Keratinocyte (primary cell): ENCODE results near the gene EME1. TPM values are rescaled to one million over a fixed set of nuclear protein-coding genes. Genes with fewer than 3 reads are reported as not detected.

ENCODE experiments used
- DNase-seq: peaks from one replicate; pipeline ENCODE4 v3.0.0-alpha.2; 2011; ENCODE audit warnings: low read depth, missing footprints, low spot score
- FAIRE-seq: peaks from 2 replicates; lab custom pipeline; 2011; peaks lifted over from hg19 to GRCh38; lab: Jason Lieb, UNC
- H2AFZ ChIP-seq: 2 replicates; pipeline ENCODE4 v1.6.0; 2012; ENCODE audit warnings: low read length, control low read depth, inconsistent platforms; ENCODE audit not compliant: control insufficient read depth
- H3K27ac ChIP-seq: 2 replicates; pipeline ENCODE4 v1.5.1; 2011; ENCODE audit warnings: low read length; ENCODE audit not compliant: control insufficient read depth, insufficient read depth
- H3K27me3 ChIP-seq: 3 replicates; pipeline ENCODE4 v1.6.0; 2011; ENCODE audit warnings: low read length; ENCODE audit not compliant: control insufficient read depth, insufficient read depth; ENCODE audit errors: extremely low read depth
- H3K36me3 ChIP-seq, 2 experiments: 2 replicates in 1 of 2; 3 replicates in 1 of 2; pipeline ENCODE4 v1.5.1; 2011; ENCODE audit warnings: low read length in 2 of 2, mild to moderate bottlenecking in 1 of 2; ENCODE audit not compliant: control insufficient read depth in 2 of 2, insufficient read depth in 2 of 2; ENCODE audit errors: extremely low read depth in 1 of 2
- H3K4me1 ChIP-seq: 3 replicates; pipeline ENCODE4 v1.5.1; 2011; ENCODE audit warnings: low read length; ENCODE audit not compliant: control insufficient read depth, insufficient read depth; ENCODE audit errors: extremely low read depth
- H3K4me2 ChIP-seq: 3 replicates; pipeline ENCODE4 v1.6.0; 2011; ENCODE audit warnings: low read depth, low read length; ENCODE audit not compliant: control insufficient read depth, insufficient read depth; ENCODE audit errors: extremely low read depth
- H3K4me3 ChIP-seq, 3 experiments: fragments of 200-600 bp in 1 of 3; sonication (generic) in 1 of 3; 2 replicates in 2 of 3; 3 replicates in 1 of 3; pipeline ENCODE4 v1.5.1; 2011 to 2016; ENCODE audit warnings: low read length in 3 of 3, mild to moderate bottlenecking in 3 of 3, control low read depth in 2 of 3, inconsistent platforms in 1 of 3, low read depth in 1 of 3, mixed read lengths in 1 of 3, mixed run types in 1 of 3, moderate library complexity in 1 of 3; ENCODE audit not compliant: control insufficient read depth in 2 of 3, insufficient read depth in 2 of 3; ENCODE audit errors: extremely low read depth in 1 of 3
- H3K79me2 ChIP-seq: 2 replicates; pipeline ENCODE4 v1.6.0; 2012; ENCODE audit warnings: low read length; ENCODE audit not compliant: control insufficient read depth, insufficient read depth
- H3K9ac ChIP-seq: 3 replicates; pipeline ENCODE4 v1.6.0; 2011; ENCODE audit warnings: low read length; ENCODE audit not compliant: control insufficient read depth, insufficient read depth; ENCODE audit errors: extremely low read depth
- H3K9me1 ChIP-seq: 3 replicates; pipeline ENCODE4 v1.6.0; 2011; ENCODE audit warnings: low read length; ENCODE audit not compliant: control insufficient read depth, insufficient read depth; ENCODE audit errors: extremely low read depth
- H3K9me3 ChIP-seq: 2 replicates; pipeline ENCODE4 v1.5.1; 2012; ENCODE audit warnings: low read depth, low read length; ENCODE audit not compliant: control insufficient read depth
- H4K20me1 ChIP-seq: 3 replicates; pipeline ENCODE4 v1.6.0; 2011; ENCODE audit warnings: low read length; ENCODE audit not compliant: control insufficient read depth, insufficient read depth; ENCODE audit errors: extremely low read depth
- EZH2 ChIP-seq: IDR thresholded peaks from one replicate; pipeline ENCODE4 v1.6.1; 2012; ENCODE audit warnings: inconsistent platforms, mild to moderate bottlenecking, low read length, moderate library complexity
- dilution Hi-C: fragments of 300-500 bp; cut with MboI; formaldehyde crosslinking; loops from one replicate; pipeline ENCODE4 v1.7.0; 2020; ENCODE audit warnings: low sequenced_read_pairs; ENCODE audit not compliant: extremely low pct_ligation_motif_present
- polyA plus RNA-seq, 5 experiments: library from polyadenylated mRNA; depleted of rRNA in 3 of 5; stranded (reverse) in 3 of 5; stranded (forward) in 1 of 5; unstranded in 1 of 5; fragments of >200 nt; gene quantifications; 1 replicate in 1 of 5; 2 replicates in 3 of 5; 3 replicates in 1 of 5; pipeline versions ENCODE4 v1.2.1 to v1.2.3, GENCODE V29; 2011 to 2012; ENCODE audit warnings: missing spikeins in 2 of 5, low read depth in 1 of 5, low replicate concordance in 1 of 5
- TF ChIP-seq, protein P1 (sequence below), 3 experiments: IDR thresholded peaks in 1 of 3; conservative IDR thresholded peaks in 1 of 3; optimal IDR thresholded peaks in 1 of 3; 2 replicates in 2 of 3; 3 replicates in 1 of 3; pipeline versions ENCODE3 to v1.5.1; 2011; ENCODE audit warnings: low read length in 3 of 3, mild to moderate bottlenecking in 3 of 3, moderate library complexity in 2 of 3, control low read depth in 1 of 3, inconsistent platforms in 1 of 3; ENCODE audit not compliant: insufficient read depth in 2 of 3; ENCODE audit errors: extremely low read depth in 1 of 3

EME1 gene
- polyA plus RNA-seq, 1 donor (not counting 4 experiments of a cell fraction or from before 2014, with no cell fraction given): 4.7 TPM

DNA sequence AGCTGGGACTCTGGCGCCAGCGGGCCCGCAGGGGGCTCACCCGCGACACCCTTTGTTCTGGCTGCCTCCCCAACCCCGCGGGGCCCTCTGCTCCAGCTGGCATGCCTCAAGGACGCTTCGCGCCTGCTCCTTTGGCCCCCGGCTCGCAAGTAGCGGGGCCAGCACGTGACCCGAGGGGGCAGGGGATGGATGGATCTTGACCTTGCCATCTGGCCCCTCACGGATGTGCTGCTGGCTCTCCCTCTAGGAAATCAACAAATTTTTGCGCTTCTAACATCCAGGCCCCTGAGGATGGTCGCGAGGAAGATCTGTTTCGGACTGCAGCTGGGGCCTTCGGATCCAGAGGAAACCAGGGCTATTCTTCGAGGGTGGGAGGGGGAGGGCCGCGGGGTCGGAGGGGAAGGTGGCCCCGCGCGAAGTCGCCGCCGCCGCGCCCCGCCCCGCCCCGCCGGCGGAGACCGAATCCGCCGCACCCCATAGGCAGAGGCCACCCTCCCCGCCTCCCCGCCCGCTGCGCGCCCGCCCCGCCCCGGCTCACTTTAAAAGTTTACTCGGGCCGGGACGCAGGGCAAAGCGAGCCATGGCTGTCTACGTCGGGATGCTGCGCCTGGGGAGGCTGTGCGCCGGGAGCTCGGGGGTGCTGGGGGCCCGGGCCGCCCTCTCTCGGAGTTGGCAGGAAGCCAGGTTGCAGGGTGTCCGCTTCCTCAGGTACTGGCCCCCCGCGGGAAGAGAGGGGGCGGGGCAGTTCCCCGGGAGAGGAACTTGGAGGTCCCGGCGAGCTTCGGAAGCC, 52.8 kb downstream of the EME1 start, which contains the start of gene ACSF2:
Gene ACSF2 (plus strand): TSS at position 537 of the 790 bp plus-strand sequence. CDS start 44 bp downstream, at position 581.
- peak within 1 kb of the TSS; percentile 84 for H3K9ac ChIP-seq
- peaks cover 24% of the 10 kb centered on the region for H3K79me2 ChIP-seq
- H3K36me3 ChIP-seq: no peaks in the 10 kb centered on the region
- H3K27me3 ChIP-seq: no peaks in the 10 kb centered on the region
- peak within 1 kb of the TSS; percentile 67 to 85 (median 83) for H3K4me3 ChIP-seq
- DNase-seq (no peak), FAIRE-seq (no peak)
- no peaks in the 10 kb centered on the region for H4K20me1 ChIP-seq
- no peaks in the 10 kb centered on the region for H3K9me1 ChIP-seq
- H3K27ac ChIP-seq: peak within 1 kb of the TSS; percentile 69
- peak within 1 kb of the TSS; percentile 87 for H2AFZ ChIP-seq
- H3K4me2 ChIP-seq: peak within 1 kb of the TSS; percentile 100
- TF ChIP-seq, protein P1, sequence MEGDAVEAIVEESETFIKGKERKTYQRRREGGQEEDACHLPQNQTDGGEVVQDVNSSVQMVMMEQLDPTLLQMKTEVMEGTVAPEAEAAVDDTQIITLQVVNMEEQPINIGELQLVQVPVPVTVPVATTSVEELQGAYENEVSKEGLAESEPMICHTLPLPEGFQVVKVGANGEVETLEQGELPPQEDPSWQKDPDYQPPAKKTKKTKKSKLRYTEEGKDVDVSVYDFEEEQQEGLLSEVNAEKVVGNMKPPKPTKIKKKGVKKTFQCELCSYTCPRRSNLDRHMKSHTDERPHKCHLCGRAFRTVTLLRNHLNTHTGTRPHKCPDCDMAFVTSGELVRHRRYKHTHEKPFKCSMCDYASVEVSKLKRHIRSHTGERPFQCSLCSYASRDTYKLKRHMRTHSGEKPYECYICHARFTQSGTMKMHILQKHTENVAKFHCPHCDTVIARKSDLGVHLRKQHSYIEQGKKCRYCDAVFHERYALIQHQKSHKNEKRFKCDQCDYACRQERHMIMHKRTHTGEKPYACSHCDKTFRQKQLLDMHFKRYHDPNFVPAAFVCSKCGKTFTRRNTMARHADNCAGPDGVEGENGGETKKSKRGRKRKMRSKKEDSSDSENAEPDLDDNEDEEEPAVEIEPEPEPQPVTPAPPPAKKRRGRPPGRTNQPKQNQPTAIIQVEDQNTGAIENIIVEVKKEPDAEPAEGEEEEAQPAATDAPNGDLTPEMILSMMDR (optimal IDR thresholded peaks at IDR 0.05 in 1 of 3, IDR thresholded peaks at IDR 0.05 in 1 of 3, conservative IDR thresholded peaks at IDR 0.05 in 1 of 3; ENCODE audit: extremely low read depth in 1 of 3, insufficient read depth in 2 of 3, low read length in 3 of 3): no peak
- no peak for TF ChIP-seq EZH2
- dilution Hi-C loops: no loop called here
- H3K9me3 ChIP-seq: no peaks in the 10 kb centered on the region
- peaks cover 66% of the 10 kb centered on the region for H3K4me1 ChIP-seq

DNA sequence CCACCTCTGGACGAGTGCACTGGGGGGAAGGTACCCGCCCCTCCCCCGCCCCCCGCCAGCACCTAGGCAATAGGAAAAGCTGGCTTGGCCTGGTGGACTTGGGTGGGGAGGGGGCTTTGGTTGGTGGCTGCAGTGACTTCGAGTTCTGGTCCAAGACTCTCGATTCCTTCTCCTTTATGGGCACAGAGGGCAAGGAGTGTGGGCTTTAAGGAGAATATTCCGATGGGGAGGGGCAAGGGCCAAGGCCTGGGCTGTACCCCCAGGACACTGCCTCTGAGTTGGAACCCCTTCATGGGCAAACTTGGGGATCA, 53.4 kb downstream of the EME1 start:
- TF ChIP-seq EZH2: no peak
- TF ChIP-seq, protein P1 (optimal IDR thresholded peaks at IDR 0.05 in 1 of 3, IDR thresholded peaks at IDR 0.05 in 1 of 3, conservative IDR thresholded peaks at IDR 0.05 in 1 of 3; ENCODE audit: extremely low read depth in 1 of 3, insufficient read depth in 2 of 3, low read length in 3 of 3): no peak
- H3K9ac ChIP-seq: peak overlapping the region; percentile 84
- DNase-seq (no peak), FAIRE-seq (no peak)
- peaks cover 26% of the 10 kb centered on the region for H3K79me2 ChIP-seq
- H3K9me1 ChIP-seq: no peaks in the 10 kb centered on the region
- H3K4me2 ChIP-seq: peak overlapping the region; percentile 100
- H3K4me1 ChIP-seq: peaks cover 66% of the 10 kb centered on the region
- dilution Hi-C loops: no loop called here
- no peak overlapping the region for H2AFZ ChIP-seq
- peaks cover 0 to 2% of the 10 kb centered on the region in 2 experiments for H3K36me3 ChIP-seq
- H3K4me3 ChIP-seq: peak overlapping the region; percentile 67 to 85 (median 83)
- peak overlapping the region; percentile 69 for H3K27ac ChIP-seq
- H3K27me3 ChIP-seq: no peaks in the 10 kb centered on the region
- no peaks in the 10 kb centered on the region for H3K9me3 ChIP-seq
- no peaks in the 10 kb centered on the region for H4K20me1 ChIP-seq
